Mesodermal cell (in vitro differentiated cells): ENCODE results near the gene OR6V1.
"Not testable (repeated sequence)": the region's sequence is repeated elsewhere in the genome, so short reads cannot be mapped to it uniquely, and the experiment has no call there.

ENCODE experiments used
- H3K27ac ChIP-seq: 2 replicates; pipeline ENCODE4 v1.7.0; 2013; ENCODE audit warnings: mild to moderate bottlenecking, low read depth, low read length, moderate library complexity; ENCODE audit not compliant: severe bottlenecking
- H3K36me3 ChIP-seq: 2 replicates; pipeline ENCODE4 v1.7.1; 2013; ENCODE audit warnings: mild to moderate bottlenecking, low read length, moderate library complexity; ENCODE audit not compliant: control insufficient read depth, insufficient read depth
- H3K4me1 ChIP-seq: one replicate; pipeline ENCODE4 v1.7.1; 2013; ENCODE audit warnings: mild to moderate bottlenecking, low read length; ENCODE audit not compliant: insufficient read depth, control insufficient read depth, poor library complexity, severe bottlenecking
- H3K4me3 ChIP-seq: 2 replicates; pipeline ENCODE4 v1.7.0; 2013; ENCODE audit warnings: low read length, control low read depth, mild to moderate bottlenecking; ENCODE audit not compliant: insufficient read depth, poor library complexity, severe bottlenecking; ENCODE audit errors: extremely low read depth
- H3K9me3 ChIP-seq: 2 replicates; pipeline ENCODE4 v1.7.1; 2013; ENCODE audit warnings: mild to moderate bottlenecking, low read length, moderate library complexity; ENCODE audit not compliant: control insufficient read depth
- WGBS, 2 experiments: methylation state at CpG; one replicate each; pipeline ENCODE4 v1.1.5; 2013; ENCODE audit warnings: missing lambda C conversion rate in 2 of 2; ENCODE audit not compliant: insufficient coverage in 2 of 2; 5-methylcytosine and 5-hydroxymethylcytosine counted together

The OR6V1 gene

DNA sequence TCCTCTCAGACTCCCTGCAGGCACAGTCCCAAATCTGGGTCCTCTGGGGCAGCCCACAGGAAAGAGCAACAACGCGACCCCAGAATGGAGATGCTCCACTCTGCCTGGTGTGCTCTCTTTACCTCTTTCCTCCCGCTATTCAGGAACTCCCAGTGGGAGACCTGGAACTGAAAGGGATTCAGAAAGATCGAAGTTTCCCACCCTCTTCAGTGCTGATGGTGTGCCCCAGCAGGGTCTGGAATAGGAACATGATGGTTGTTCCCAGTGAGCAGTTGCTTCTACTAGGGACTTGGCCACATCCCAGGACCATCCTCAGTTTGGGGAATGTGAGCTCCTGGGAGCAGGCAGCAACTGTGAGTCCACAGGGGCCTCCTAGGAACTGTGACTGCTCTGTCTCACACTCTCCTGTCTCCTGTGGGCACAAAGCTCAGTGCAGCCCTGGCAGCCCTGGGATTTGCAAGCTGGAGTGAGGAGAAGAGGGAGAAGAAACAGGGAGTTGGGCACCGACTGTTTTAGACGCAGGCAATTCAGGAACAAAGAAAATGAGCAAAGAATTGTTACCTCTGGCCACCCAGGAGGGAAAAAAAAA is 17.9 kb downstream of the OR6V1 start:
- H3K4me1 ChIP-seq = no peaks in the 10 kb centered on the region
- H3K27ac ChIP-seq = no peak overlapping the region
- H3K4me3 ChIP-seq = no peak overlapping the region
- H3K36me3 ChIP-seq = no peaks in the 10 kb centered on the region
- H3K9me3 ChIP-seq = no peaks in the 10 kb centered on the region
- WGBS, 2 experiments = 51 to 62% methylated on average over 5 to 6 of the region's 6 CpGs

DNA sequence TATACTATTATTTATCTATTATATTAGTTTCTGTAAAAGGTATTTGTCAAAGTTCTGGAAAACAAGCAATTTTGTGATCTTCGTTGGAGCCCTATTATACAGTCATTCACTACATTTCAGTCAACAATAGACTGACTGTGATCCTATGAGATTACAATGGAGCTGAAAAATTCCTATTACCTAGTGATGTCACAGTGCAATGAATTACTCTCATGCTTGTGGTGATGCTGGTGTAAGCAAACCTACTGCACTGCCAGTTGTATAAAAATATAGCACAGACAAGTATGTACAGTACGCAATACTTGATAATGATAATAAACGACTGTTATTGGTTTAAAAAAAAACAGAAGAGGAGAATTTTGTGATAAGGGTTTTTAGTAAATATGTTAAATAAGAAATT is 21.4 kb downstream of the OR6V1 start:
- no peak overlapping the region for H3K4me3 ChIP-seq
- H3K27ac ChIP-seq = no peak overlapping the region
- no peaks in the 10 kb centered on the region for H3K9me3 ChIP-seq
- H3K36me3 ChIP-seq = no peaks in the 10 kb centered on the region
- 83% methylated on average over 1 of the region's 3 CpGs; no CpG with 5 or more reads in 1 of the 2 experiments for WGBS, 2 experiments
- no peaks in the 10 kb centered on the region for H3K4me1 ChIP-seq

DNA sequence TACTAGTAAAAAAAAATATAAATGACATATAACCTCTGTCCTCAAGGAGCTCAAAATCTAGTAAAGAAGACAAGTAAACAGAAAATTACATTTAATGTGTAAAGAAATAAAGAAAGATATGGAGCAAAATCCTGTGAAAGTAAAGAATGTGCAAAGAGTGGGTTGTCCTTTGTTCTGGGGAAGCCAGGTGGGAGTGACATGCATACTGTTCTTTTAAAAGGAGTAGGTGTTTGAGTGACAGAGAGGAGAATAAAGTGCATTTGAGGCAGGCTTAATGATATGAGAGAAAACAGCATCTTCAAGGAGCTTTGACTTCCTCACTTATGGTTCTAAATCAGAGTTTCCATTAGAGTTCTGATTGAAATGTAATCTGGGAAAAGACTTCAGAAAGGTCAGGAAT is 22.0 kb downstream of the OR6V1 start:
- no peaks in the 10 kb centered on the region for H3K4me1 ChIP-seq
- no peak overlapping the region for H3K27ac ChIP-seq
- no peaks in the 10 kb centered on the region for H3K36me3 ChIP-seq
- H3K9me3 ChIP-seq = no peaks in the 10 kb centered on the region
- no peak overlapping the region for H3K4me3 ChIP-seq

DNA sequence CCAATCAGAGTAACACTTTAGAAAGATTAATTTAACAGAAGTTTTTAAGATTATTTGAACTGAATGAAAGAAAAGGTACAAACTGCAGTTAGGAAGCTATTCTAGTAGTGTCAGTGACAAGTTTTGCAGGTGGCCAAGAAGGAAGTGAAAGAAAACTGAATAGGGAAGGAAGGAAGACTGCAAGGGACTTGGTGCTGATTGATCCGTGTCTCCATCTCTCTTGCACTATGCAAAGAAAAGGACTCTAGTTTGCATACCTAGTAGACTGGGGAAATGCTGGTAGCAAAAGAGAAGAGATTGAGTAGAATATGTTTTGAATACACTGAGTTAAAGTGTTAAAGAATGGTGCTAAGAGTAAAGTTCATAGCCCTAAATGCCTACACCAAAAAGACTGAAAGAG is 33.0 kb downstream of the OR6V1 start:
- no peak overlapping the region for H3K27ac ChIP-seq
- H3K4me1 ChIP-seq = no peaks in the 10 kb centered on the region
- H3K4me3 ChIP-seq = no peak overlapping the region
- H3K9me3 ChIP-seq = no peaks in the 10 kb centered on the region
- WGBS, 2 experiments = 80% methylated on average over 1 of the region's 1 CpG; no CpG with 5 or more reads in 1 of the 2 experiments
- no peaks in the 10 kb centered on the region for H3K36me3 ChIP-seq

DNA sequence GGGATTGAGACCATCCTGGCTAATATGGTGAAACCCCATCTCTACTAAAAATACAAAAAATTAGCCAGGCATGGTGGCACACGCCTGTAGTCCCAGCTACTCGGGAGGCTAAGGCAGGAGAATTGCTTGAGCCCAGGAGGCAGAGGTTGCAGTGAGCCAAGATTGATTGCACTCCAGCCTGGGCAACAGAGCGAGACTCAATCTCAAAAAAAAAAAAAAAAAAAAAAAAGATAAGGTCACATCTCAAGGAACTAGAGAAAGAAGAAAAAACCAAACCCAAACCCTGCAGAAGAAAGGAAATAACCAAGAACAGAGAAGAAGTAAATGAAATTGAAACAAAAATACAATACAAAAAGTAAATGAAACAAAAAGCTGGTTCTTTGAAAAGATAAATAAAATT is 33.5 kb downstream of the OR6V1 start:
- no CpG with 5 or more reads among the region's 3 CpGs for WGBS, 2 experiments
- not testable (repeated sequence) for H3K36me3 ChIP-seq, H3K9me3 ChIP-seq, H3K4me1 ChIP-seq, H3K27ac ChIP-seq, H3K4me3 ChIP-seq

DNA sequence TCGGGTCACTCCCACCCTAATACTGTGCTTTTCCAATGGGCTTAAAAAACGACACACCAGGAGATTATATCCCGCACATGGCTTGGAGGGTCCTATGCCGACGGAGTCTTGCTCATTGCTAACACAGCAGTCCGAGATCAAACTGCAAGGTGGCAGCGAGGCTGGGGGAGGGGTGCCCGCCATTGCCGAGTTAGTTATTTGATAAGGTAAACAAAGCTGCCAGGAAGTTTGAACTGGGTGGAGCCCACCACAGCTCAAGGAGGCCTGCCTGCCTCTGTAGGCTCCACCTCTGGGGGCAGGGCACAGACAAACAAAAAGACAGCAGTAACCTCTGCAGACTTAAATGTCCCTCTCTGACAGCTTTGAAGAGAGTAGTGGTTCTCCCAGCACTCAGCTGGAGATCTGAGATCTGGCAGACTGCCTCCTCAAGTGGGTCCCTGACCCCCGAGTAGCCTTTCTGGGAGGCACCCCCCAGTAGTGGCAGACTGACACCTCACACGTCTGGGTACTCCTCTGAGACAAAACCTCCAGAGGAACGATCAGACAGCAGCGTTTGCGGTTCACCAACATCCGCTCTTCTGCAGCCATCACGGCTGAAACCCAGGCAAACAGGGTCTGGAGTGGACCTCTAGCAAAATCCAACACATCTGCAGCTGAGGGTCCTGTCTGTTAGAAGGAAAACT is 36.5 kb downstream of the OR6V1 start:
- H3K4me1 ChIP-seq, H3K9me3 ChIP-seq, H3K27ac ChIP-seq, H3K36me3 ChIP-seq, H3K4me3 ChIP-seq: not testable (repeated sequence)
- WGBS, 2 experiments = 88 to 91% methylated on average over 10 to 15 of the region's 16 CpGs

DNA sequence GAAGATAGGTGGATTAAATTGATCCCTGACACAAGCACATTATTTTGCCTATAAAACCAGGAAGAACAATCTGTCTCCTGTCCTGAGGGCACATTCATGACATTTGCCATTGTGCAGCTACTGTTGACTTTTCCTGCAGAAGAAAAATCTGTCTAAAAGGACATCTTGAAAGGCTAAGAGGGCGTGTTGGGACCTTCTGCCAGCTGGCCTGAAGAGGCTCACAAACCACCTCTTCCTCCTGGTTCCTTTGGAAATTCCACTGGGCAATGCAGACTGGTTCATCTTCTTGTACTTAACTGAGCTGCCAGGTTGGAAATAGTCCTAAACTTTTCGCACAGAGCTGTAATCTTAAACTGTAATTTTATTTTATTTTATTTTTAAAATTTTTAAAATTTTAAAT is 44.0 kb downstream of the OR6V1 start:
- Histone ChIP-seq H3K36me3 (no peaks in the 10 kb centered on the region), H3K9me3 (peaks cover 11% of the 10 kb centered on the region)
- 89% methylated on average over 1 of the region's 2 CpGs; no CpG with 5 or more reads in 1 of the 2 experiments for WGBS, 2 experiments

DNA sequence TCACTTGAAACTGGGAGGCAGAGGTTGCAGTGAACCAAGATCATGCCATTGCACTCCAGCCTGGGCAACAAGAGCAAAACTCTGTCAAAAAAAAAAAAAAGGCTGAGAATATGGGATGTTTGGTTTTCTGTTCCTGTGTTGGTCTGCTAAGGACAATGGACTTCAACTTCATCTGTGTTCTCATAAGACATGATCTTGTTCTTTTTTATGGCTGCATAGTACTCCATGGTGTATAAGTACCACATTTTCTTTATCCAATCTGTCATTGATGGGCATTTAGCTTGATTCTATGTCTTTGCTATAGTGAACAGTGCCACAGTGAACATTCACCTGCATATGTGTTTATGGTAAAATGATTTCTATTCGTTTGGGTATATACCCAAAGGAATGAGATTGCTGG is 47.4 kb downstream of the OR6V1 start:
- H3K27ac ChIP-seq, H3K36me3 ChIP-seq, H3K4me3 ChIP-seq, H3K4me1 ChIP-seq: not testable (repeated sequence)
- peaks cover 11% of the 10 kb centered on the region for H3K9me3 ChIP-seq
- WGBS, 2 experiments = no CpG with 5 or more reads among the region's 1 CpG

More for the DNA sequence above, 44.0 kb downstream of the OR6V1 start:
- no peak overlapping the region for H3K27ac ChIP-seq
- H3K4me1 ChIP-seq = no peaks in the 10 kb centered on the region
- no peak overlapping the region for H3K4me3 ChIP-seq
